Loucy (cell line): Measurements from ENCODE around the gene NCOR2.

ENCODE experiments used
- H2AFZ ChIP-seq: fragments of 200-600 bp; sonication (generic); 2 replicates; pipeline ENCODE4 v1.6.0; 2016; ENCODE audit warnings: antibody characterized with exemption, mild to moderate bottlenecking, low read length, moderate library complexity
- H3F3A ChIP-seq: fragments of 200-600 bp; 2 replicates; pipeline ENCODE4 v1.6.0; 2016; ENCODE audit warnings: antibody characterized with exemption, low read depth, mild to moderate bottlenecking
- H3K27me3 ChIP-seq: fragments of 200-600 bp; sonication (generic); 2 replicates; pipeline ENCODE4 v1.6.1; 2014; ENCODE audit warnings: low read length, mild to moderate bottlenecking; ENCODE audit not compliant: insufficient read depth, poor library complexity, severe bottlenecking
- H3K36me3 ChIP-seq: fragments of 200-600 bp; sonication (generic); 2 replicates; pipeline ENCODE4 v1.6.1; 2016; ENCODE audit warnings: low read length; ENCODE audit not compliant: insufficient read depth
- H3K4me1 ChIP-seq: fragments of 200-600 bp; sonication (generic); 2 replicates; pipeline ENCODE4 v1.5.1; 2014; ENCODE audit warnings: low read length, mild to moderate bottlenecking; ENCODE audit not compliant: insufficient read depth, poor library complexity, severe bottlenecking
- H3K4me2 ChIP-seq: fragments of 200-600 bp; sonication (generic); 2 replicates; pipeline ENCODE4 v1.6.0; 2014; ENCODE audit warnings: antibody characterized with exemption, low read length, low read depth, mild to moderate bottlenecking; ENCODE audit not compliant: poor library complexity, severe bottlenecking
- H3K4me3 ChIP-seq: fragments of 200-600 bp; sonication (generic); 2 replicates; pipeline ENCODE4 v1.5.1; 2014; ENCODE audit warnings: low read length, mild to moderate bottlenecking, mixed read lengths; ENCODE audit not compliant: poor library complexity, severe bottlenecking
- H3K79me2 ChIP-seq: fragments of 200-600 bp; sonication (generic); 2 replicates; pipeline ENCODE4 v1.6.1; 2014; ENCODE audit warnings: low read length; ENCODE audit not compliant: insufficient read depth
- H3K9ac ChIP-seq: fragments of 200-600 bp; sonication (generic); 2 replicates; pipeline ENCODE4 v1.6.0; 2014; ENCODE audit warnings: mild to moderate bottlenecking, low read depth, low read length, moderate library complexity; ENCODE audit not compliant: poor library complexity, severe bottlenecking
- H3K9me2 ChIP-seq: fragments of 200-600 bp; sonication (generic); replicated peaks from 2 replicates; pipeline ENCODE4 v1.6.1; 2016; ENCODE audit warnings: low read depth, low read length, mixed read lengths
- H3K9me3 ChIP-seq: fragments of 200-600 bp; sonication (generic); 2 replicates; pipeline ENCODE4 v1.6.1; 2014; ENCODE audit warnings: mild to moderate bottlenecking, antibody characterized with exemption, low read length, low read depth; ENCODE audit not compliant: insufficient read depth
- H4K20me1 ChIP-seq: fragments of 200-600 bp; sonication (generic); 2 replicates; pipeline ENCODE4 v1.6.0; 2014; ENCODE audit warnings: antibody characterized with exemption, low read length, mild to moderate bottlenecking; ENCODE audit not compliant: insufficient read depth, poor library complexity, severe bottlenecking
- CTCF ChIP-seq: fragments of 200-600 bp; sonication (generic); conservative IDR thresholded peaks from 2 replicates; pipeline ENCODE4 v1.5.1; 2014; ENCODE audit warnings: mild to moderate bottlenecking, antibody characterized with exemption, low read length
- EZH2phosphoT487 ChIP-seq: fragments of 200-600 bp; IDR thresholded peaks from 2 replicates; pipeline ENCODE4 v1.6.1; 2018; ENCODE audit warnings: antibody characterized with exemption, mild to moderate bottlenecking, moderate library complexity, borderline replicate concordance

The NCOR2 gene

GRCh38 chr12:124593851-124594401 is 26.5 kb upstream of the NCOR2 start:
- peaks cover 10% of the 10 kb centered on the region for H3K4me1 ChIP-seq
- H4K20me1 ChIP-seq = no peaks in the 10 kb centered on the region
- no peaks in the 10 kb centered on the region for H3K9me2 ChIP-seq
- H2AFZ ChIP-seq = no peak overlapping the region
- no peak overlapping the region for H3K4me3 ChIP-seq
- no peaks in the 10 kb centered on the region for H3F3A ChIP-seq
- no peaks in the 10 kb centered on the region for H3K9me3 ChIP-seq
- no peaks in the 10 kb centered on the region for H3K79me2 ChIP-seq
- H3K27me3 ChIP-seq = no peaks in the 10 kb centered on the region
- H3K36me3 ChIP-seq = no peaks in the 10 kb centered on the region
- no peak overlapping the region for H3K9ac ChIP-seq
- TF ChIP-seq CTCF = no peak
- no peak for TF ChIP-seq EZH2phosphoT487
- no peak overlapping the region for H3K4me2 ChIP-seq

- H3K79me2 ChIP-seq = no peaks in the 10 kb centered on the region
- no peaks in the 10 kb centered on the region for H3K27me3 ChIP-seq
- no peak overlapping the region for H3K4me3 ChIP-seq
- no peaks in the 10 kb centered on the region for H3K9me3 ChIP-seq
- no peaks in the 10 kb centered on the region for H3K9me2 ChIP-seq
- no peaks in the 10 kb centered on the region for H3K36me3 ChIP-seq
- no peak for TF ChIP-seq EZH2phosphoT487
- TF ChIP-seq CTCF = no peak
- no peak overlapping the region for H2AFZ ChIP-seq
- H4K20me1 ChIP-seq = no peaks in the 10 kb centered on the region
- H3K9ac ChIP-seq = no peak overlapping the region
- no peak overlapping the region for H3K4me2 ChIP-seq
- H3K4me1 ChIP-seq = peaks cover 16% of the 10 kb centered on the region
- H3F3A ChIP-seq = no peaks in the 10 kb centered on the region
Measured at GRCh38 chr12:124593176-124593575, 25.8 kb upstream of the NCOR2 start.

GRCh38 chr12:124592481-124593160 is 25.2 kb upstream of the NCOR2 start:
- Histone ChIP-seq H3K4me1 (peaks cover 16% of the 10 kb centered on the region), H3K4me2 (no peak overlapping the region), H3K9ac (no peak overlapping the region), H3K4me3 (no peak overlapping the region), H3K9me2 (no peaks in the 10 kb centered on the region), H3F3A (no peaks in the 10 kb centered on the region), H3K36me3 (no peaks in the 10 kb centered on the region), H2AFZ (no peak overlapping the region), H3K79me2 (no peaks in the 10 kb centered on the region), H3K9me3 (no peaks in the 10 kb centered on the region), H4K20me1 (no peaks in the 10 kb centered on the region), H3K27me3 (no peaks in the 10 kb centered on the region)
- TF ChIP-seq CTCF (no peak), EZH2phosphoT487 (no peak)
